Mesothelial cell of epicardium (in vitro differentiated cells): ENCODE data around the gene ACSF2. TPM values are rescaled to one million over a fixed set of nuclear protein-coding genes. Genes with fewer than 3 reads are reported as not detected.

Source experiments
- DNase-seq, 2 experiments: peaks; one replicate each; pipeline ENCODE4 v3.0.0; 2021; ENCODE audit warnings: low spot score in 2 of 2; ENCODE audit not compliant: unreplicated experiment in 2 of 2
- H3K27ac Mint-ChIP-seq: 2 replicates; pipeline ENCODE4 v1.8.0; 2021; ENCODE audit warnings: mixed read lengths
- H3K27me3 Mint-ChIP-seq: 2 replicates; pipeline ENCODE4 v1.8.0; 2021; ENCODE audit warnings: low read depth, mixed read lengths
- H3K36me3 Mint-ChIP-seq: 2 replicates; pipeline ENCODE4 v1.8.0; 2021; ENCODE audit warnings: mixed read lengths
- H3K4me1 Mint-ChIP-seq: 2 replicates; pipeline ENCODE4 v1.8.0; 2021; ENCODE audit warnings: mixed read lengths
- H3K4me3 Mint-ChIP-seq: 2 replicates; pipeline ENCODE4 v1.8.0; 2021; ENCODE audit warnings: mild to moderate bottlenecking, moderate library complexity, mixed read lengths
- H3K9me3 Mint-ChIP-seq: 2 replicates; pipeline ENCODE4 v1.8.0; 2021; ENCODE audit warnings: mixed read lengths
- total RNA-seq: library from RNA; stranded (reverse); gene quantifications from 3 replicates; pipeline ENCODE4 v1.2.1, GENCODE V29; 2021
- TF ChIP-seq, protein P1 (sequence below): fragments of 200-600 bp; sonication (generic); IDR thresholded peaks from one replicate; pipeline ENCODE4 v1.5.0; 2021; ENCODE audit warnings: antibody characterized with exemption; ENCODE audit not compliant: unreplicated experiment

Gene ACSF2
- total RNA-seq, 1 donor from 2014 or later = 113 TPM

DNA sequence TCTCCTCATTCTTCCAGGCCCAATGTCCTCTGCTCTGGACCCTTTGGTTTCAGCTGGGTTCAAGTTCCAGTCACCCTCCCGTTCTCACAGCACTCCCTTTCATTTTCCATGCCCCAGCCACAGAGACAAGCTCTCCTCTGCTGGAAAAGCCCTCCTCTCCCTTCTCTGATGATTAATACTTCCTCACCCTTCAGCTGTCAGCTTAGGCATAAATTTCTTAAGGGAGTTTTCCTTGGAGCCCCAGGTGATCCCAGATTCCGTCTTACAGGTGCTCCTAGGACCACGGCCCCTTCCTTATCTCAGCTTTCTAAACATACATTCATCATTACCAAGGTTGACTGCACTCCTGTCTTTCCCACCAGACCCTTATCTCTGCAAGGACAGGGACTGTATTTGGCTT lies 32.3 kb downstream of the ACSF2 start:
- Mint-ChIP-seq H3K4me1 (peaks cover 6% of the 10 kb centered on the region), H3K4me3 (no peak overlapping the region), H3K27ac (no peak overlapping the region), H3K9me3 (no peaks in the 10 kb centered on the region), H3K27me3 (no peaks in the 10 kb centered on the region), H3K36me3 (peaks cover 8% of the 10 kb centered on the region)
- no peak for DNase-seq
- TF ChIP-seq, protein P1, sequence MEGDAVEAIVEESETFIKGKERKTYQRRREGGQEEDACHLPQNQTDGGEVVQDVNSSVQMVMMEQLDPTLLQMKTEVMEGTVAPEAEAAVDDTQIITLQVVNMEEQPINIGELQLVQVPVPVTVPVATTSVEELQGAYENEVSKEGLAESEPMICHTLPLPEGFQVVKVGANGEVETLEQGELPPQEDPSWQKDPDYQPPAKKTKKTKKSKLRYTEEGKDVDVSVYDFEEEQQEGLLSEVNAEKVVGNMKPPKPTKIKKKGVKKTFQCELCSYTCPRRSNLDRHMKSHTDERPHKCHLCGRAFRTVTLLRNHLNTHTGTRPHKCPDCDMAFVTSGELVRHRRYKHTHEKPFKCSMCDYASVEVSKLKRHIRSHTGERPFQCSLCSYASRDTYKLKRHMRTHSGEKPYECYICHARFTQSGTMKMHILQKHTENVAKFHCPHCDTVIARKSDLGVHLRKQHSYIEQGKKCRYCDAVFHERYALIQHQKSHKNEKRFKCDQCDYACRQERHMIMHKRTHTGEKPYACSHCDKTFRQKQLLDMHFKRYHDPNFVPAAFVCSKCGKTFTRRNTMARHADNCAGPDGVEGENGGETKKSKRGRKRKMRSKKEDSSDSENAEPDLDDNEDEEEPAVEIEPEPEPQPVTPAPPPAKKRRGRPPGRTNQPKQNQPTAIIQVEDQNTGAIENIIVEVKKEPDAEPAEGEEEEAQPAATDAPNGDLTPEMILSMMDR = no peak

- Mint-ChIP-seq H3K27me3 (no peaks in the 10 kb centered on the region), H3K27ac (no peak overlapping the region), H3K4me3 (no peak overlapping the region), H3K9me3 (no peaks in the 10 kb centered on the region), H3K4me1 (peaks cover 6% of the 10 kb centered on the region), H3K36me3 (peaks cover 8% of the 10 kb centered on the region)
- DNase-seq = no peak
- TF ChIP-seq, protein P1 = no peak
These were observed 33.0 kb downstream of the ACSF2 start for GRCh38 chr17:50458701-50459676.

DNA sequence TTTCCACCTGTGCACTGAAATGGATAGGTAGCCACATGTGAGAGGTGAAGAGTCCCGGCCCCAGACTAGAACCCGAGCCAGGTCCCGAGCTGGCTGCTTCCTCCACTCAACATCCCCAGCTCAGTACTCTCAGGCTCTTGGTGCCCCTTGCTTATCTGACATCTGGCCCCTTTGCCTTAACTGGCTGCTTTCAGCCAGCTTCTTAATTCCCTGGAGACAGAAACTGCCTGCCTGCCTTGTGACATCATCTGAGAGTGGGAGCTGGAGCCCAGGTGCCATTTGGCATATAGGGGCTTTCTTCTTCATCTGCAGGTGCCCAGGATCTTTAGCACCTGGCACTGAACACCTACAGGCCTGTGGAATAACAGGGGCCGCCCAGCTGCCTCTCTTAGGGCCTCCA lies 33.7 kb downstream of the ACSF2 start:
- peaks cover 8% of the 10 kb centered on the region for H3K36me3 Mint-ChIP-seq
- no peak for DNase-seq
- H3K4me1 Mint-ChIP-seq = peaks cover 6% of the 10 kb centered on the region
- no peak overlapping the region for H3K4me3 Mint-ChIP-seq
- H3K27ac Mint-ChIP-seq = no peak overlapping the region
- no peaks in the 10 kb centered on the region for H3K9me3 Mint-ChIP-seq
- no peaks in the 10 kb centered on the region for H3K27me3 Mint-ChIP-seq
- TF ChIP-seq, protein P1 = no peak

DNA sequence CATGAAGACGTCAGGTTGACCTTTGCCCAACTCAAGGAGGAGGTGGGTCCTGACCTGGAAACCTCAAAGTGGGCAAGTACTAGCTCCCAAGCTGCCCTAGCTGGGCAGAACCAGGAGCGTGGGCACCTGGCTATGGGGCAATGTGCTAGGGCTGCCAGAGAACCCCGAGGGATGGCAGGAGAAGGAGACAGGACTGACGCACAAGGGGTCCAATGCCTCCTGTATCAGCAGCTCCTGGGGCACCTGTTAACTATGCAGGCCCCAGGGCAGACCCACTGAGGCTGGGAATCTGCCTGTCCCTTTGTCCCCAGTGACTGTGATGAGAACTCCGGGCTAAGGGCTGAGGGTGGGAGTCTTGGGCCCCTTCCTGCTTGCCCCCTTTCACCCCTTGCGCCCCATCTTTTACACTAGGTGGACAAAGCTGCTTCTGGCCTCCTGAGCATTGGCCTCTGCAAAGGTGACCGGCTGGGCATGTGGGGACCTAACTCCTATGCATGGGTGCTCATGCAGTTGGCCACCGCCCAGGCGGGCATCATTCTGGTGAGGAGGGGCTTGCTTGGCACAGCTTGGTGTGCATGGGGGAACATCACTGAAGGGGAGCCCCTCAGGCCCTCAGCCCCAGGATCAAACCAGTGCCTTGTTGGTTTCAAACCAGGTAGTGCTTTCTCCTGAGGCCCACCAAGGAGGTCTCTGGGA lies 35.0 kb downstream of the ACSF2 start:
- no peak overlapping the region for H3K27ac Mint-ChIP-seq
- H3K4me3 Mint-ChIP-seq = no peak overlapping the region
- H3K27me3 Mint-ChIP-seq = no peaks in the 10 kb centered on the region
- TF ChIP-seq, protein P1 = no peak
- peaks cover 15% of the 10 kb centered on the region for H3K36me3 Mint-ChIP-seq
- H3K9me3 Mint-ChIP-seq = no peaks in the 10 kb centered on the region
- DNase-seq = no peak
- peaks cover 6% of the 10 kb centered on the region for H3K4me1 Mint-ChIP-seq

GRCh38 chr17:50461550-50462132 lies 35.6 kb downstream of the ACSF2 start:
- no peak overlapping the region for H3K27ac Mint-ChIP-seq
- H3K36me3 Mint-ChIP-seq = peaks cover 14% of the 10 kb centered on the region
- H3K4me1 Mint-ChIP-seq = peaks cover 6% of the 10 kb centered on the region
- TF ChIP-seq, protein P1 = no peak
- no peaks in the 10 kb centered on the region for H3K27me3 Mint-ChIP-seq
- no peaks in the 10 kb centered on the region for H3K9me3 Mint-ChIP-seq
- no peak overlapping the region for H3K4me3 Mint-ChIP-seq
- DNase-seq = no peak
